NCI-H1694 (cell line): ENCODE data around the gene SP7.
A peak's percentile ranks its signal among the peaks of the same experiment; 100 is the strongest.
"Not testable (repeated sequence)": the region's sequence is repeated elsewhere in the genome, so short reads cannot be mapped to it uniquely, and the experiment has no call there.

Experiments
- DNase-seq: peaks from one replicate; lab custom pipeline; 2025; lab: John Stamatoyannopoulos, UW

Gene SP7

DNA sequence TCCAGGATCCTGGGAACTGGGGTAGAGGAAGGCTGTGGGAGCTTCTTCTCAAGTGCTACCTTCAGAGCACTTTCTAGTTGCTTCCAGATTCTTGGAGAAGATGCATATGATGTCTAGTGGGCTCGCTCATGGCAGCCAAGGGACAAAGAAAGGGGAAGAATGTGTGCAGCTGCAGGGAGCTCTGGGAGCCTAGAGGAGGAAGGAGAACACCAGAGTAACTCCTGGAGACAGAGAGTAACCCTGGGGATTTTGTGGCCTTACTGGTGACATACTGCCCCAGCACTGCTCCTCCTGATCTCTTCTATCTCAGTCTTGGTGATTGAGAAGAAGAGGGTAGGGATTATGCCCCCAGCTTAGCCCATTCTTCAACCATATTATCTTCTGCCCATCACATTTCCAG is 10.3 kb upstream of the SP7 start:
- no peak for DNase-seq

DNA sequence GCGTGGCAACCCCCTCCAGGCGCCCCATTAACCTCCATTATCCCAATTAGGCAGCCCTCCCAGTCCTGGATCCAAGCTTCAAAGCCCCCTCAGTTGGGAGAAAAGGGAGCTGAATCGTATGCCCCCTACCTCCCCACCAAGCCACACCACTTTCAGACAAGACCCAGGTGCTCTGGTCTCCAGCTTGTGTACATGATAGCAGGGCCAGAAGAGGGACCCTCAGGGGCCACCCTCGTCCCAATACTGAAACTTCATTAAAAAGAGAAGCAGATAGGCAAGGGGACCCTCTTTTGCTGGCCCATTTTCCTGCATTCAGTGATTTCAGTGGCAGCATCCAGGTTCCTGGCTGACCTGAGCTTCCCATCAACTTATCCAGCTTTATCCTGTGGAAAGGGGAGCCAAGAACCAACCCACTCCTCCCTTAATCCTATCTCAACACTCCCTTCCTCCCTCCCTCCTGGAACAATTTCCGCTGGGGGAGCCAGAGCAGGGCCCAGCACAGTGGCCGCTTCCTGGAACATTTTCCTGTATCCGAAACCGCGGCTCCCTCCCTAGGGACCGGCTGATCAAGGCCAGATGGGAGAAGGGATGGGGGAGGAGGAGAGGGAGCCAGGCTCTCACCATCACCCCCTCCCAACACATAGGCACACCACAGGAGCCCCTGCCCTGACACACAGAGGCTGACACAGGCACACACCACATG is 9.5 kb upstream of the SP7 start:
- no peak for DNase-seq

DNA sequence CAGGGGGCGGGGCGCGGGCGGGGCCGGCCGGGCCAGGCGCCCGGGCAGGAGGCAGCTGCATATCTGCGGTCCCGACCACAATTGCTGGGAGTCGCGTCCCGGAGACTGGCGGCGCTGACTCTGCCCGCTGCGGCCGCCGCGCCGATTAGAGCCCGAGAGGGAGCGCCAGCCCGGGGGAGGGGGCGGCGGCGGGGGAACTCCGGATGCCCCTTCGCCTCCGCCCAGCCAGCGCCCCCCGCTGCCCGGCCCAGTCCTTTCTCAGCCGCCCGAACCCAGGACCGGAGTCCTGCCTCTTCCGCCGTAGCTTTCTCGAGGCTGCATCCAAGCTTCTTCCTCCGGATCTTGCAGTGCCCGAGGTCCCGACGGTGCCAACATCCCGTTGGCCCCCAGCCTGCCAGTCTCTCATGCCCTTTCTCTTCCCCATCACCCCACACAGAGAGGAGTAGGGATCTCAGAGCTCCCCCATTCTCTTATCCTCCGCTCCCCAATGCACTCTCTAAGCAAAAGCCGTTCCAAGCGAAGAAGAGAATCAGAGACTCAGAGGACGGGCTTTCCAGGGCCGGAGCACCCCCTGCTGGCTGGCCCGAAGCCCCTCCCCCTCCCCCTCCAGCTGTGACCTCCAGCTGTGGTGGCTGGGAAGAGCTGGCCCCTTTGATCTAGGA is 8.8 kb upstream of the SP7 start:
- DNase-seq: peak; percentile 9

DNA sequence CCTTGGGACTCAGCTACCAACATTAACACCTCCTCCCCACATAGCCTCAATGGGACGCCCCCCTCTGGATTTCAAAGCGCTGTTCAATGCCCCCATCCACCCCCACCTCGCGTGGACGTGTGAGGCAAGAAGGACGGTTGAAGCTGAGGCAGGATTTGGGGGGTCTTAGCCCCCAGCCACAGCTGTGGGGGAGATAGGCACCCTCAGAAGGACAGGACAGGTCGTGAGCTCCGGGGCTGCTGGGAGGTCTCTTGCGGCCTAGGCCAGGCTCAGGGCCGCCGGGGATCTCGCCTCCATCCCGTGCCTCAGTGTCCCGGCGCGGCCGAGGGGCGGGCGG is 8.3 kb upstream of the SP7 start:
- no peak for DNase-seq

DNA sequence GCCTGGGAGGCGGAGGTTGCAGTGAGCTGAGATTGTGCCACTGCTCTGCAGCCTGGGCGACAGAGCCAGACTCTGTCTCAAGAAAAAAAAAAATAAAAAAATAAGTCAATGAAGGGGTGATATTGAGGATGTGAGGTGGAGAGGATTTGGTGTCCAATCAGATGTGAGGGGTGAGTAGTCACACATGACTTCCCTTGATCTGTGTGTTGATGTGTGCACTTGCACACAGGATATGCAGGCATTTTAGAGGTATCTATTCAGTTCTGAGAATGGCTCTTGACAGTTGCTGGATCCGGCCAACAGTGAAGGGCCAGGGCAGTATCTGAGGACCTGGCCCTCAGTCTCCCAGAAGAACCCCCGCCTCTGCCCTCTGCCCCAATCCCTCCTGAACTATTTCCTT is 7.8 kb upstream of the SP7 start:
- no peak for DNase-seq

DNA sequence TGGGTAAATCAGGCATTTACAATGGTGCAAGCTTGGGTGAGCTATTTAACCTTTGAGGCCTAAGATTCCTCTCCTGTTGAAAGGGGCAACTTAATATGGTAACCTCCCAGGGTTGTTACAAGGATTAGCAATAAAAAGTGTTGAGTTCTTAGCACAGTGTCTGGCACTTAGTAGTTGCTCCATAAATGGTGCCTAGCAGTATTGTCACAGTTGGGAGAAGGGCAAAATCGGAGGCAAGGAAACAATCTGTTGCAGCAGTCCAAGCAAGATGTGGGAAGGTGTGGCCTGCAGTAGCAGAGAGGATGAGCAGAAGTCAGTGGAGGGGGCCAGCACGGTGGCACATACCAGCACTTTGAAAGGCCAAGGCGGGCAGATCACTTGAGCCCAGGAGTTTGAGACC is 7.3 kb upstream of the SP7 start:
- DNase-seq: no peak

DNA sequence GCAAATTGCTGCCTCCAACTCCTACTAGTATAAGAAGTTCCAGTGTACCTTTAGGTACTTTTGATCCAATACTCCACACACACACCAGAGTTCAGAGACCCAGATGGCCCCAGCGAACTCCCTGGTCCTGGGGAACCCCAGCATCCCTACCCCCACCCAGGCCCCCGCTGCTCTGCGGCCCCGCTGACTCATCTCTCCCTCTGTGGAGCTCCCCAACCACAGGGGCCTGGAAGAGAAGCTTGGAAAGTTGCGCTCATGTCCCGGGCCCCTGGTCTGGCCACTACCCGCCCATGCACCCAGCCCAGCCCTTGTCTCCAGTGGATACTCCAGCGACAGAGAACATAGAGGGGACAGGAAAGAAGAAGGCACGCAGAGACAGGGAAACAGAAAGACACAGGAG is 4.2 kb upstream of the SP7 start:
- no peak for DNase-seq

DNA sequence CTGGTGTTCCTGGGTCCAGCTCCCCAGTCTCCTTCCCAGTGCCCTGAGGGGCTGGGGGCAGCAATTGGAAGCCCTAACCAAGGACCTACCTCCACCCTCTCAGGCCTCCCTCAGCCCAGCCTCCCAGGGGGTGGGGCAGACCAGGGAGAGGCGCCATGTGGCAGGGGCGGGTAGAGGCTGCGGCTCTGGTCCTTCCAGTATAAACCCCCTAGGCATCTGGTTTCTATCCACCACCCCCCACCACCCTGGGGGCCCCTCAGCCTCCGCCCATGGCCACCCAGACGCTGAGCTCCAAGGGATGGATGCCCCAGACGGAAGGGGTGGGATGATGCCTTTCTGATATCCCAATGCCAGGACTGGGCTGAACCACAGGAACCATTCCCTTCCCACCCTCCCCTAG is 2.8 kb upstream of the SP7 start:
- no peak for DNase-seq

DNA sequence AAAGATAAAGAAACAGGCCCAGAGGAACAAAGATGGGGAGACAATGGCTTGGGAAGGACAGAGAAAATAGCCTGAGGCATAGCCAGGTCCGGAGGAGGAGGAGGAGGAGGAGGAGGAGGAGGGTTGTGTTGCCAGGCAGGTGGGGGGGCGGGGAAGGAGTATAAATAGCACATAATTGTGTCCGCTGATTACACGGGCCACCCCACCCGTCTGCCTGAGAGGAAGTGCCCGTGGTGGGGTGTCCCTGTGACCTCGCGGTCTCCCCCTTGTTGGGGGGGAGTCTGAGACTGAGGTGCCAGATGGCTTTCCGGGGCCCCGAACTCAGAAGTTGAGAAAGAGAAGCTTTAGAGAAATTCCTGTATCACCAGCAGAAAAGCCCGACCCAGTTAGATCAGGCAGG is 1.9 kb upstream of the SP7 start:
- no peak for DNase-seq

DNA sequence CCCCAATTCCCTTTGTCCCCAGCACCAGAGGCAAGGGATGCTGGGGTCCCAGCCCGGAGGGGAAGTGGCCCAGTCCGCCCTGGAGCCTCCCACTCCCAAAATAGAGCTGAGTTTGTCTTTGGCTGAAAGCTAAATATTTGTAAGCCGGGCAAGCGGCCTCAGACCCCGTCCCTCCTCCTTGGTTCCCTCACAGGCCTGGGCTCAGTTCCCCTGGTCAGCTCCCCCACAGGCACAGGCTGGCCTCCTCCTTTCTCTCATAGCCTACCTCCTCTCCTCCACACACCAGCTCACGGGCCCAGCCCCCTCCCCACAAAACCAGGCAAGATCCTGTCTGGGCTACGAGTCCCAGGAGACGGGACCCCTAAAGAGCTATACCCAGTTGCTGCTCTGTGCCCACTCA is 1.3 kb downstream of the SP7 start:
- no peak for DNase-seq

DNA sequence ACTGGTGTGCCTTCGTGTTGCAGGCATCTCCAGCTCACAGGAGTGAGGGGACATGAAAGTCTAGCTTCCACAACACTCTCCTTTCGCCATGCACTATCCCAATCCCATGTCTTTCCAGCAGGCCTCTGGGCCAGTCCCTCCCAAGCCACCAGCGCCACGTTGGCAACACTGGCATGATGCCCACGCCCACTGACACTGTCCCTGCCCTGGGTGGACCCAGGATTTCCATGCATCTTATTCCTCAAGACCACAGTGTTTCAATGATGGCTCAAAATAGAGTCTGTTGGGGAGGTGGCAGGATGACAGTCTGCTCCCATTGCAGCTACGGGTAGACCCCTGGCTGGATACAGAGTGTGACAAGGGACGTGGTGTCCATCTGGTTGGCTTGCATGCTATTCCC is 2.3 kb downstream of the SP7 start:
- DNase-seq: no peak

DNA sequence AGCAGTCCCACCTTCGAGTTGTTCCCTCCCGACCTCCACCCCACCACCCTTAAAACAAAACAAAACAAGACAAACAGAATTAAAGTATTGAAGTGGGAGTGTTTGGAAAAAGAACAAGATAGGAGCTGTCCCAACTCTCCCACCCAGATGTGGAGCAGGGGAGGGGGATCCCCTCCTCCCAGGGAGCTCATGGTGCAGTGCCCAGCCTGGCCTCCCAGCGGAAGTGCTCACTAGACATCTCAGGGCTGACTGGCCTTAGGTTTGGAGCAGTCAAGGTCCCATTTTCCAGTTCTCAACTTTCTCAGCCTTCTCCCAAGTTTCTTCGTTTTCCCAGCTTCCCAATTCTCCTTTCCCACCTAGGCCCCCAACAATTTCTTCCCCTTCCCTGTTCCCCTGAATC is 2.9 kb downstream of the SP7 start:
- no peak for DNase-seq

DNA sequence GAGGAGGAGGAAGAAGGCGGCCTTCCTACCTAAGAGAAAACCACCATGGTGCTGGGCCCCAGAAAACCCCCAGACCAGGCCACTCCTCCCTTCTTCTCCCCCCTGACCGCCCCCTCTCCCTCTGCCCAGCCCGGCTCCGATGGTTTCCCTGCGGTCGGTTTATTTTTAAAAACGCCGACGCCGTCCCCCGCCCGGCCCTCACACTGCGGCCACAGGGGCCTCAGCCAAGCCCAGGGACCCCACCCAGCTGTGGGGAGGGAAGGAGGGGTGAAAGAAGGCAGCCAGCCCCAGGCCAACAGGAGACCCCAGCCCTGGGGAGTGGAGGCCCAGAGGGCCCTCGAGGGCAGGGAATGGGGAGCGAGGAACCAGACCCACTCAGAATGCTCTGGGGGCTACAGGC is 3.4 kb downstream of the SP7 start:
- no peak for DNase-seq

DNA sequence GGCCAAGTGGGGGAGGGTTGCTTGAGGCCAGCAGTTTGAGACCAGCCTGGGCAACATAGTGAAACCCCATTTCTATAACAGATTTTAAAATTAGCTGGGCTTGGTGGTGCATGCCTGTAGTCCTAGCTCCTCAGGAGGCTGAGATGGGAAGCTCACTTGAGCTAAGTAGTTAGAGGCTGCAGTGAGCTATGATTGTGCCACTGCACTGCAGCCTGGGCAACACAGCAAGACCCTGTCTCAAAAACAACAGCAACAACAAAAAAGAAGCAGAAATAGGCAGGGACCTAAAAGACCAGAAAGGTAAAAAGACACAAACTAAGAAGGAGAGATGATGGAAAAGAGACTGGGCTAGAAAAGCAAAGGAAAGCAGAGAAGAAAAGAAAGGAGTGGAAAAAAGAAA is 3.8 kb downstream of the SP7 start:
- not testable (repeated sequence) for DNase-seq

DNA sequence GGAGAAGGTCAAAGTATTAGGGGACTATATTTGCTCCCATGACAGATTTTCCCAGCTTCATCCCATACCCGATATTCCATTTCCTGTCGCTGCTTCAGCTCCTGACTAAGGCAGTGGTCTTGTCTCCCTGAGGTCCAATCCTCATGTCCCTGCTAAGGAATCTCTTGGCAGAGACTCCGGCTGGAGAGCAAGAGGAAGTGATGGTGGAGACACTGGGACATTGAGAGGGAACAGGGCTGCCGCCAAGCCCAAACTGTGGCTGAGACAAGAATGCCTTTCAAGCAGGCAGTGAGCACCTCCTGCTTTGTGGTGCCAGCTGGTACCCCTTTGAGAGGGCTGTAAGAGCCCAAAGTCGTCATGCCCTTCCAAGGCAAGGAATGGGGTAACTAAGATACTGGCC is 5.5 kb downstream of the SP7 start:
- no peak for DNase-seq

DNA sequence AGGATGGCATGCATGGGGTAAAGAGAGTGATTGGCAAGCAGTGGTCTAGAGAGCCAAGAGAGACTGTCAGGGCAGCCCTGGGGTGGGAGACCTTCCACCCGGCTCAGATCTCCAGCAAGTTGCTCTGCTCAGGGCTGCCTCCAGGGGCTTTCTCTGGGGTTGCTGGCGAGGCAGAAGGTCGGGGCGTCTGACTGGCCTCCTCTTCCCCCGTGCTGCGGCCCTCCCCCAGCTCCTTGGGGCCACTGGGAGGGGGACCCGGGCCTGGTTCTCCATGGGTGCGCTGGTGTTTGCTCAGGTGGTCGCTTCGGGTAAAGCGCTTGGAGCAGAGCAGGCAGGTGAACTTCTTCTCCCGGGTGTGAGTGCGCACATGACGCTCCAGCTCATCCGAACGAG is 8.1 kb downstream of the SP7 start:
- no peak for DNase-seq

DNA sequence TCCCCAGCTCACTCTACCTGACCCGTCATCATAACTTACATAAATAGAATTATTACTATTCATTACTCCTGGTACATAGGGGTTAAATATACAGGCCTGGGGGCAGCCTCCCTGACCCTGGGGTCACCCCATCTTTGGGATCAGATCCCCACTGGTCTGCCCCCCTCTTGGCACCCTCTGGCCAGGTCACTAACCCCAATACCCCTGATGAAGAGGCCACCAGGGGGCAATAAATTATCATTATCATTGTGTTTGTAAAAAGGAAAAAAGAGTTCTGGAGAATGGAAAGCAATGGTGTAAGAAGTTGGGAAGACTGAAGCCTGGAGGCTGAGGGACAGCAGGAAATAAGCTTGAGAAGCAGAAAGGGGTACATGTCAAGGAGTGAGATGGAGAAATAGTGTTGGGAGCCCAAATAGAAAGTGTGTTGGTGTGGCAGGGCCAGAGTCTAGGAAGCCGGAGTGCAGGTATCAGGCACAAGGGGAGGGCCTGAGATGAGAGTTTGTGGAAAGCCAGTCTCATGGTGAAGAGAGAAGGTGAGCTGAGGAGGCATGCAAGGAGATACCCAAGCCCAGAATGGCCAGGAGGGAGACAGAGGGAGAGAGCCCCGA is 8.6 kb downstream of the SP7 start:
- no peak for DNase-seq

DNA sequence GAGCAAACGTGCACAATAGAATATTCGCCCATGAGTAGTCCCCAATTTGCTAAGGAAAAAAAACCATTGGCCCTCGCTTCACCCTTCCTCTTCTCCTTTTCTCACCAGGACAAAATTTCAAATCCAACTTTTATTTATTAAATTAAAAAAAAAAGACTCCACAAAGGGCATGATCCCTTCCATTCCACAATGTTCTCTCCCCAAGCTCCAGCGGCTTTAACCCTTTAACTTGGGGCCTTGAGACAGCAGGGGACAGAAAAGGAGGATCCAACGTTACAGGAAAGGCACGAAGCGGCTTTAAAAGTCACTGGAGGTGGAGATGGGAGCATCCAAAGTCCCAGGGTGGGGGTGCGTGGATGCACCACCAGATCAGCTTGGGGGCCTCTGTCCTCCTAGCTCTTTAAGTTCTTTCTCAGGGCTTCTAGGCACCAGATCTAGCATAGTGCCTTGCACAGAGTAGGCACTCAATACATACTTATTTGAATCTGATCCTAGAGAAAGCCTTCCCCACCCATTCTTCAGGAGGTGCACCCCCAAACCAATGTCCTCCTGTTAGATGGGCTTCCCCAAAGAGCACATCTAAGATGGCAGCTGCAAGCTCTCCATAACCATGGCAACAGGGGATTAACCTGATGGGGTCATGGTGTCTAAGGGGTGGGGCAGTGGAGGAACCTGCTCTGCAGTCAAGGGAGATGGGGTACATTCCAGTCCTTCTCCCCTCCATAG is 9.5 kb downstream of the SP7 start:
- no peak for DNase-seq

DNA sequence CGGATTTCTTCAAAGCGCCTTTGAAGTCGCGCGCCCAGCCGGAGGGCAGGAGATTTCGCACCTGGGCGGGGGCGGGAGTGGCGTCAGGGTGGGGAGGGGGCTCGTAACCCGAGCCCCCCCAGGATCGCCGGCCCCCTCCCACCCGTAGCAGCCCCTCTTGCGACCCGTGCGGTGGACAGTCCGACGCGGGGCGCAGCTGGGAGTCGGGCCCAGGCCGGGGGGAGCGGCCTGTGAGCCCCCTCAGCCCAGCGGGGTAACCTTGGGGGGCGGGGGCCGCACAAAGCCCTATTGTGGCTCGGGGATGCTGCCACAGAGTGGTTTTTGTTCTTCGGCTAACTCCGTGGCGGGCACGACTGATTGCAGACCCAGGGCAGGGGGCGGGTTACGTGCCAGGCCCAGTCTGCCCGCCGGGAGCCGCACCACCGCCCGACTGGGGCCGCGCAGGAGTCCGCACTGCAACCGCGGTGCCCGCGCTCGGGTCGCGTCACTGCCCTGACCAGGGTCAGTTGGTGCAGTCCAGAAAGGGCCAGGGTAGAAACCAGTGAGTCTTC is 10.6 kb downstream of the SP7 start:
- no peak for DNase-seq

DNA sequence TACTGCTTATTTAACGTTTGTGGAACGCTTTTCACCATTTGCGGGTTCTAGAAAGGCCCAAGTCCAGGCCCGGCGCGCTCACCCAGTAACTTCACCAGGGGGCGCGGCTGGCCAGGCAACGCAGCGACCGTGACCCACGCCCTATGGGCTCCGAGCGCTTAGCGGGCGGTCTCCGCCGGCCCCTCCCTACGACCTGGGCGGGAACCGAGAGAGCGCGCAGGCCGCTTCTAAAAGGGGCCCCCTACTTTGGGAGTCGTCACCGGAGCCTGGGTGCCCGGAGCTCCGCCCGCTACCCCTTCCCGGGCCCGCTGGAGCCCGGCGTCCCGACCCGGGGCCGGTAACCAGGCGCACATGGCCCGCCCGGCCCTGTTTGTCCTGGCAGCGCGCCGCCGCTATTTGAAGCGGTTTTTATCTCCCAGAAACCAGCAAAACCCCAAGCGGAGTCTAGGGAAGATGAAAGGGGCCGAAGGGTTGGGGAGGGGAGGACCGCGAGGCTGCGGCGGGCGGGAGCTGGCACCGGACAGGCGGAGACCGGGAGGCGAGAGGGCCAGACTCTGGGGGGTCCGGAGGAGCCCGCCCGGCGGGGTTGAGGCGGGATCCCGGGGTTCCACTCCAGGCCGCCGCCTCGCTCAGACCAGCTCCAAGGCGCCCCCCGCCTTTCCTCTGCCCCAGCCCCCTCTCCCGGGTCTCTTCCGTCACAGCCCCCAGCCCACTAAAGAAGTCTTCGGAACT is 11.2 kb downstream of the SP7 start:
- DNase-seq: peak; percentile 73

DNA sequence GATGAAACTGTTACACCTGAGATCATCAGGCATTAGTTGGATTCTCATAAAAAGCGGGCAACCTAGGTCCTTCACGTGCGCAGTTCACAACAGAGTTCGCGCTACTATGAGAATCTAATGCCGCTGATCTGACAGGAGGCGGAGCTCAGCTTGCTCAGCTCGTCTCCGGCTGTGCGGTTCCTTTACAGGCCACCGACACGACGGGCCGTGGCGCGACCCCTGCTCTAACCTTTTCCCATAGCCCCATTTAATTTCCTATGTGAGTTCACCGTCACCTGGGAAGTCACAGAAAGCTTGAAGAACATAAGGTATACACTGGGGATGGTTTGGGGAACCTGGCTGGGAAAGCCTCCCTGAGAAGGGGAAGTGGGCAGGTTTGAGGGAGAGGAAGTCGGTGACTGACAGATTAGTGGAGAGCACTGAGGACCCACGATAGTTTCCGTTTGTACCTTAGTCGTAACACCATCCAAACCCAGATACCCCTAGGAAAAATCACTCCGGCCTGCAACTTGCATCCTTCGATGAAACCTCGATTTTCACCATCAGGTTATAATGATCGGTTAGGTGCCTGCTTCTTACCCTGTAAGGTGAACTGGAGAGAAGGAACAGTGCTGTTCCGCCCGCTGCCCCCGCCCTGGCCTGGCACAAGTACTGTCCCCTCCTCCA is 11.9 kb downstream of the SP7 start:
- no peak for DNase-seq
